Measurements from ENCODE around the gene CD99.

DNA sequence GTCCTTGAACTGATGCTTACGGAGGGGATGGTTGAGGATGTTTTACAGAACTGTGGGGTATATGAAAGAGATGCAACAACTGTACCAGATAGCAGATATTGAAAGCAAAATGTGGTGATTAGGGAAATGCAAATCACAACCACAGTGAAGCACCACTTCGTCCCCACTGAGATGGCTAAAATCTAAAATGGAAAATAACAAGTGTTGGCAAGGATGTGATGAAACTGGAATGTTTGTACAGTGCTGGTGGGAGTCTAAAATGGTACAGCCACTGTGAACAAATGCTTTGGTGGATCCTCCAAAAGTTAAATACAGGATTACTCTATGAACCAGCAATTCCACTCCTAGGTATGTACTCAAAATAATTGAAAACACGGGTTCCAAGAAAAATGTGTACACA, 83.7 kb downstream of the CD99 start:
- TF ChIP-seq EZH2phosphoT487 (IDR thresholded peaks at IDR 0.05; ENCODE audit: insufficient read depth, low read depth) (no peak), EZH2 (IDR thresholded peaks at IDR 0.05; ENCODE audit: insufficient read depth, poor library complexity, severe bottlenecking) (no peak)

All from GM23248 (cell line).